ENCODE data around the gene SMARCA1. TPM values are rescaled to one million over a fixed set of nuclear protein-coding genes. Genes with fewer than 3 reads are reported as not detected.
A peak's percentile ranks its signal among the peaks of the same experiment; 100 is the strongest.

SMARCA1 gene
- polyA plus RNA-seq, 3 donors: 121 to 134 (median 132) TPM

GRCh38 chrX:129530410-129530809 is 7.1 kb upstream of the SMARCA1 start:
- no peak for DNase-seq (ENCODE audit: low read depth in 3 of 3, low spot score in 2 of 3)

DNA sequence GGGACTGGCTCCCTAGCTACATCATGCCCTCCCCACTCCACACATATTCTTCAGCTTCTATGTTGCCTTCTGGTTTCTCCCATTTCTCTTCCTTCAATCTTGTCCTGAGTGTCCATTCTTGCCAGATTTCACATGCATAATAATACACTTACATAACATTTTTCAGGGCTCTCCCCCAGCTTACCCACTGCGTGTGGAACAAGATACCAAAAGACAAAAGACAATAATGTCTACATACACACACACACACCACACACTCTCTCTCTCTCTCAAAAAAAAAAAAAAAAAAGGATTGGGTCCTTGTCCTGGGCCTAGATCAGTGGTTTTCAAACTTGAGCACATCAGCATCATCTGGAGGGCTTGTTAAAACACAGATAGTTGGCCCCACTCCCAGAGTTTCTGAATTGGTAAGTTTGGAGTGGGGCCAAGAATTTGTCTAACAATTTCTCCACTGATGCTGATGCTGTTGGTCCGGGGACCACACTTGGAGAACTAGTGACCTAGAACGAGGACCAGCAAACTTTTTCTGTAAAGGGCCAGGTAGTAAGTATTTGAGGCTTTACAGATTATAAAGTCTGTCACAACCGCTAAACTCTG is 6.5 kb upstream of the SMARCA1 start:
- no peak for DNase-seq (ENCODE audit: low read depth in 3 of 3, low spot score in 2 of 3)

DNA sequence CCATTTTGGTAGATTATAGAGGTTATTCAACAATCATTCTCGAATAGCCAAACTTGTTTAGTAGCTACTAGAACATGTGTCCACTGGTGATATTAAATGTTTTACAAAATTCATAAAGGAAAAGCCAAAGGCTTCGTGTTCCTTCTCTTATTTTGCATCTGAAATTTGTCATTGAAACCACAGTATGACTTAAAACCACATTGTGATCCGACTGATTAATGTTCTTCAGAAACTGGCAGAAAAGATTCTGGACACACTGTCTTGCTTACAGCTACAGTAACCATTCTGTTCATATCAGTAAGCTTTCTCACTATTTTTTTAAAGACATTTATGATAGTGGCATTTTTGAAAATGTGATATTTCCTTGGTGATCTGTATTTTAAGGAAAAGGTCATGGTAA is 2.6 kb upstream of the SMARCA1 start:
- DNase-seq (ENCODE audit: low read depth in 3 of 3, low spot score in 2 of 3): no peak

GRCh38 chrX:129525162-129525561 is 1.9 kb upstream of the SMARCA1 start:
- DNase-seq (ENCODE audit: low read depth in 3 of 3, low spot score in 2 of 3): no peak

DNA sequence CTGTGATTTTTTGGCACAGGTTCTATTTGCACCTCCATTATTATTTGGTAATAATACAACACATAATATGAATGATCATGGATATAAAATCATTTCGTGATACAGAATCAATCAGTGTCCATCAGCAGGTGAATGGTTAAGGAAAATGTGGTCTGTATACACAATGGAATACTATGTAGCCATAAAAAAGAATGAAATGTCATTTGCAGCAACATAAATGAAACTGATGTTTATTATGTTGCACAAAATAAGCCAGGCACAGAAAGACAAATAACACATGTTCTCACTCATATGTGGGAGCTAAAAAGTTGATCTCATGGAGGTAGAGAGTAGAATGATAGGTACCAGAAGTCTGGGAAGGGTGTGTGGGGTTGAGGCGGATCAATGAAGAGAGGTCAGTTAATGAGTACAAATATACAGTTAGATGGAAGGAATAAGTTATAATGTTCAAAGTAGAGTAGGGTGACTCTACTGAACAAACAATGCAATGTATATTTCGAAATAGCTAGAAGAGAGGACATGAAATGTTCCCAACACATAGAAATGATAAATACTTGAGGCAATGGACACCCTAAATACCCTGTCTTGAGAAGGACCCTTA is 1.1 kb upstream of the SMARCA1 start:
- no peak for DNase-seq (ENCODE audit: low read depth in 3 of 3, low spot score in 2 of 3)

- DNase-seq (ENCODE audit: low read depth in 3 of 3, low spot score in 2 of 3): peak in 1 of 3 donors; percentile 41
These were observed 859 bp downstream of the SMARCA1 start for GRCh38 chrX:129522184-129523078.

DNA sequence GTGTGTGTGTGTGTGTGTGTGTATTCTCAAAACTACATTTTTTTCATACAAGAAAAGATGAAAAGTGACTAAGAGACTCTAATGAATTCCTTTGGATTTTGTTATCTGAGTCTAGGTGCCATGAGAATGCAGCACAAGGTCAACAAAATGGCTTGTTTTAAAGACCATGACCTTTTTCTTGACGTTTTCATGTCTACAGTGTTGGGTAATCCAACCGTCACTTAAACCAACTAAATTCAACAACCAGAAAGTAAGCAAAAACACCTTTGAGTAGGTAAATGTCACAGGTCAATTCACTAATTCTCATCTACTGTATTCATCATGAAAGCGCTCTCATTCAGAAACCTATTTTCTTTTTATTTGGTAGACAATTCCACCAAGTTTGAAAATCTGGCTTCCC is 3.1 kb downstream of the SMARCA1 start:
- DNase-seq (ENCODE audit: low read depth in 3 of 3, low spot score in 2 of 3): no peak

- no peak for DNase-seq (ENCODE audit: low read depth in 3 of 3, low spot score in 2 of 3)
These were observed 6.9 kb downstream of the SMARCA1 start for GRCh38 chrX:129516402-129516801.

DNA sequence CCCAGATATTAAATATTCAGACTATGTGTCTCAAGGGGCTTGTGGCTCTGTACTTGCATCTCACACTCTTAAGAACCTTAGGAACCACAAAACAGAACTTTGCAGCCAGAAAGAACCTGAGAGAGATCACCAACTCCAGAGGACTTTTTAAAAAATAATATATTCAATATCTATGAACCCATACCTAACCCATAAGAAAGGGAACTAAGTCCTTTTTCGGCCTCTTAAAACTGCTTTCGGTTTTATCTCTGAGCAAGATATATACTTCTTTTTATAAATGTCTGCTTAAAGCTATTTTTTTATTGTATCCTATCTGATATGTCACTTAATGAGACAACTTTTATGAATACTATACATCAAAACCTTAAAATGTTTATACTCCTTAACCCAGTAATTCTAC is 10.9 kb downstream of the SMARCA1 start:
- no peak for DNase-seq (ENCODE audit: low read depth in 3 of 3, low spot score in 2 of 3)

DNA sequence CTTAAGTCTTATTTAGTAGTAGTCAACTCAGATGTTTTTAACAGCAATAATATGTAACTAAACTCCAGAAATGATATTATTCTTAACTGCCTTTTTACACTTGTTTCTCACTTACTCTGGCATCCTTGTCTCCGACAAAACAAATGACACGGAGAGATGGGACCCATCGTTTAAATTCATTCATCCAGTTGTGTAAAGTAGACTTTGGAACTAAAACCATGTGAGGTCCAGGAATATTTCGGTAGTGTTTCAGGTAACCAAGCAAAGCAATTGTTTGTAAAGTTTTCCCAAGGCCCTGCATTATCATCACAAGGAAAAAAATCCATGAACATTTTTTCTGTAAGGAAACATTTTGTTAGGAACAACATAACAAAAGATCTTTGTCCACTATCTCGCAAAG is 11.6 kb downstream of the SMARCA1 start:
- DNase-seq (ENCODE audit: low read depth in 3 of 3, low spot score in 2 of 3): no peak

GRCh38 chrX:129510331-129510730 is 13.0 kb downstream of the SMARCA1 start:
- no peak for DNase-seq (ENCODE audit: low read depth in 3 of 3, low spot score in 2 of 3)

GRCh38 chrX:129497146-129497843 is 26.0 kb downstream of the SMARCA1 start:
- DNase-seq (ENCODE audit: low read depth in 3 of 3, low spot score in 2 of 3): no peak

- DNase-seq (ENCODE audit: low read depth in 3 of 3, low spot score in 2 of 3): no peak
These were observed 26.7 kb downstream of the SMARCA1 start for GRCh38 chrX:129496625-129497024.

DNA sequence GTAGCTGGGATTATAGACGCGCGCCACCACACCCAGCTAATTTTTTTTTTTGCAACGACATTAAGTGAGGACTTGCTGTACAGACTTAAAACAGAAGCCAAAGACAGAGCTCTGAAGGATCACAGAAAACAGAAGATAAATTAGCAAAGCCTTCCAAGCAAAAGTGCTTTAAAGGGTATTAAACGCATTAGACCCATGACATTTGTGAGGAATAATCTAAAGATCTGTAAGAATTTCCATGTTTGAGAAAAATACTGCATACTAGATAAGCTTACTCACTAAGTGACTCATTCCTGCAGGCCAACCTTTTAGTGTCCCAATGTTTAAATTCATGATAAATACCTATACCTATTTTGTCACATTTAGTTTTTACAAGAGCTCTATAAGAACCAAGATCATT is 27.4 kb downstream of the SMARCA1 start:
- DNase-seq (ENCODE audit: low read depth in 3 of 3, low spot score in 2 of 3): no peak

- DNase-seq (ENCODE audit: low read depth in 3 of 3, low spot score in 2 of 3): no peak
These were observed 28.4 kb downstream of the SMARCA1 start for GRCh38 chrX:129494887-129495286.

- DNase-seq (ENCODE audit: low read depth in 3 of 3, low spot score in 2 of 3): no peak
These were observed 29.6 kb downstream of the SMARCA1 start for GRCh38 chrX:129493643-129494042.

- DNase-seq (ENCODE audit: low read depth in 3 of 3, low spot score in 2 of 3): no peak
These were observed 33.0 kb downstream of the SMARCA1 start for GRCh38 chrX:129490330-129490729.

GRCh38 chrX:129488359-129488758 is 34.9 kb downstream of the SMARCA1 start:
- DNase-seq (ENCODE audit: low read depth in 3 of 3, low spot score in 2 of 3): no peak

DNA sequence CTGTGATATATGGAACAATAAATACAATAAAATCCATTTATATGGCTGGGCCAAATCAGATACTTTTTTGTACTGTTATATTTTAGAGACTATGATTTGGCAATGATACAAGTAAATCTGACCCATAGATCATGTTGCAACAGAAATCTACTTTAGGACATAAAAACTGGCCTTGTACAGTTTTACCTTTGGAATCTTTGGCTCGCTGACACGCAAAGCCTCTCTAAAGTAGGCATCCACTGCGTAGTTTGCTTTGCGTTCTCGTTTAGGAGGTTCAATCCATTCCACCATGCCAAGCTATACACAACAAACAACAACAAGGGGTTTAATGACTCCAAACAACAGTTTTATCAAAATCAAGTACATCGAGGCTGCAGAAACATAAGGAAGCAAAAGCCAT is 42.4 kb downstream of the SMARCA1 start:
- no peak for DNase-seq (ENCODE audit: low read depth in 3 of 3, low spot score in 2 of 3)

DNA sequence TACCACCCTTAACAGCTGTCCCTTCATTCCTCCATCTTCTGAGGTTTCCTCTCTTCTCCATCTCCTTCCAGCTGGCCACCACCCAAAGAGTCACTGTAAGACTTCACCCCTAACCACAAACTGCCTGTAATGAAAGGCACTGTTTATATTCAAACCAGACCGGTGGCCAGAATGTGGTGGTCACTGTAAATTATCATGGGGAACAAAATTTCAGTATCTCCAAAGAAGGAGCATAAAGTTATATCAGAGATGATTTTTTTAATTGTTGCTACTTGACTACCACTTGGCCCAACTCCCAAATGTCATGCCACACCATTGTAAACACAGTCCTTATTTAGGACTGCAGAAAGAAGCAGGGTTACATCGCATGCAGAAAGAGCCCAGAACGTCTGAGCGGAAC is 44.8 kb downstream of the SMARCA1 start:
- no peak for DNase-seq (ENCODE audit: low read depth in 3 of 3, low spot score in 2 of 3)

GRCh38 chrX:129472116-129472515 is 51.2 kb downstream of the SMARCA1 start:
- no peak for DNase-seq (ENCODE audit: low read depth in 3 of 3, low spot score in 2 of 3)
